ENCODE results near the gene INPP4B. TPM values are rescaled to one million over a fixed set of nuclear protein-coding genes. Genes with fewer than 3 reads are reported as not detected.

The INPP4B gene
- total and polyA plus RNA-seq, 2 experiments from 2014 or later: 4.6 to 5.5 TPM

DNA sequence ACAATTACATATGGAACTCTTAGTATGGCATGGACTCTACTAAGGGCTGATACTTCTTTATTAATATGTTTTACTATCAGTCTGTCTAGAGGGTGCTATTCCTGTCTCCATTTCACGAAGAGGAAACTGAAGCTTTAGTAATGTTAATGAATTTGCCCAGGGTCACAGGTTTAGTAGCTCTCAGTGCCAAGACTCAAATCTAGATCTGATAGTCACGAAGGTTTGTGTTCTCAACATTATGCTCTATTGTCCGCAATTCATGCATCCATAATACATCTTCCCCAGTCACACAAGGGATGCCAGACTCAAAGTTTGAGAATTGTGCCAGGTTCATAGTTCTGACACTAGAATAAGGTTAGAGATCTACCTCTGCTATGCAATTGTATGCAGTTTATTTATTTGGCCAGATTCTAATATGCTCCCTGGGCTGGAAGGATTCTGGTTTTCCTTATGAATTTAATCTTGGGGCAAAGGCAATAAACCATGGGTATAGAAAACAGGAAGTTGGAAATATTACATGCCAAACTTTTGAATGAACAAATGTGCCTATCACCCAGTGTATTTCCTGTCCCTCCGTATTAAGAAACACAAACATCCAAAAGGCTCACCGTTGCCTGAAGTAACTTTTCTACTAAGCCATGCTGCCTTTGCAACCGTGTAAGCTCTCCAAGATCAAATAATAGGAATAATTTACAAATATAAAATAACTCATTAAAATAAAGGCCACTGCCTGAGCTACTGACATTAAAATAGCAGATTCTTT is 478.5 kb downstream of the INPP4B start:
- TF ChIP-seq, protein P1, sequence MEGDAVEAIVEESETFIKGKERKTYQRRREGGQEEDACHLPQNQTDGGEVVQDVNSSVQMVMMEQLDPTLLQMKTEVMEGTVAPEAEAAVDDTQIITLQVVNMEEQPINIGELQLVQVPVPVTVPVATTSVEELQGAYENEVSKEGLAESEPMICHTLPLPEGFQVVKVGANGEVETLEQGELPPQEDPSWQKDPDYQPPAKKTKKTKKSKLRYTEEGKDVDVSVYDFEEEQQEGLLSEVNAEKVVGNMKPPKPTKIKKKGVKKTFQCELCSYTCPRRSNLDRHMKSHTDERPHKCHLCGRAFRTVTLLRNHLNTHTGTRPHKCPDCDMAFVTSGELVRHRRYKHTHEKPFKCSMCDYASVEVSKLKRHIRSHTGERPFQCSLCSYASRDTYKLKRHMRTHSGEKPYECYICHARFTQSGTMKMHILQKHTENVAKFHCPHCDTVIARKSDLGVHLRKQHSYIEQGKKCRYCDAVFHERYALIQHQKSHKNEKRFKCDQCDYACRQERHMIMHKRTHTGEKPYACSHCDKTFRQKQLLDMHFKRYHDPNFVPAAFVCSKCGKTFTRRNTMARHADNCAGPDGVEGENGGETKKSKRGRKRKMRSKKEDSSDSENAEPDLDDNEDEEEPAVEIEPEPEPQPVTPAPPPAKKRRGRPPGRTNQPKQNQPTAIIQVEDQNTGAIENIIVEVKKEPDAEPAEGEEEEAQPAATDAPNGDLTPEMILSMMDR (IDR thresholded peaks at IDR 0.05; ENCODE audit: low read depth, low read length): no peak
- Histone ChIP-seq H3K4me3 (no peak overlapping the region), H3K4me1 (ENCODE audit: low read depth) (no peaks in the 10 kb centered on the region), H3K27me3 (no peaks in the 10 kb centered on the region), H3K9me3 (ENCODE audit: low read depth) (no peaks in the 10 kb centered on the region), H3K27ac (no peak overlapping the region), H3K36me3 (no peaks in the 10 kb centered on the region)
- DNase-seq (ENCODE audit: low read depth in 1 of 2, low spot score in 1 of 2): no peak

DNA sequence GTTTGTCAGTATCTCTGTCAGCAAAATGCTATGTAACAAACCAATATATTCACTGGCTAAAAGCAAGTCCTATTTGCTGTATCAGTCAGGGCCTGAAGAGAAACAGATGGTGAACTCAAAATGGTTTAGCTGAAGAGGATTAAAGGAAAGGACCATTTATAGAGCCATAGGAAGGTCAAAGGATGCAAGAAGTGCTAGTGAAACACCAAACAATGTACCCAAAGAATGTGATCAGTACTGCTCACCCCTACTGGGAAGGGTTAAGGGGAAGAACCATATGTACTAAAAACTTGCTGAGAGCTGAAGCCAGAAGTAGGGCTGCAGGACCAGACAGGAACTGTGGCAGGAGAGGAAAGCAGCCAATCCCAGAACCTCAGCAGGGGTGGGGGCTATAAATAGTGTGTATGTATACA is 479.3 kb downstream of the INPP4B start:
- Histone ChIP-seq H3K4me1 (ENCODE audit: low read depth) (no peaks in the 10 kb centered on the region), H3K27ac (no peak overlapping the region), H3K27me3 (no peaks in the 10 kb centered on the region), H3K36me3 (no peaks in the 10 kb centered on the region), H3K9me3 (ENCODE audit: low read depth) (no peaks in the 10 kb centered on the region), H3K4me3 (no peak overlapping the region)
- DNase-seq (ENCODE audit: low read depth in 1 of 2, low spot score in 1 of 2): no peak
- TF ChIP-seq, protein P1 (IDR thresholded peaks at IDR 0.05; ENCODE audit: low read depth, low read length): no peak

DNA sequence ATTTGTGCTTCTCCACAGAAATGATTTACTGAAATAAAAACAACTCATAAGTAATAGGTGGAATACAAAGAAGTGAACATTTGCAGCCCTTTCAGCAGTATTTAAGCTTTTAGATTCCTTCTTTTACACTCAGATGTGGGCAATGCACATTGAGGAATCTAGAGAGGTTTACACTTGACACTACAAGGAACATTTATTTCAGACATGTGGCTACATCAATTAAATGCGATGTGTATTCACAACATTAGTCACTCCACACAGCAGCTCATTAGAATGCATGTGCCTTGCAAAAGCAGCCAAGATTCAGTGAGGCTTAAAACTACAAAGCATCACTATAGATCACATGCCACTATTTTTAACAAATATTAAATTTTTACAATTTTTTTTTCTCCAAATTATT is 480.7 kb downstream of the INPP4B start:
- no peak for DNase-seq (ENCODE audit: low read depth in 1 of 2, low spot score in 1 of 2)
- Histone ChIP-seq H3K9me3 (ENCODE audit: low read depth) (no peaks in the 10 kb centered on the region), H3K27ac (no peak overlapping the region), H3K4me3 (no peak overlapping the region), H3K36me3 (no peaks in the 10 kb centered on the region), H3K4me1 (ENCODE audit: low read depth) (no peaks in the 10 kb centered on the region), H3K27me3 (no peaks in the 10 kb centered on the region)
- TF ChIP-seq, protein P1 (IDR thresholded peaks at IDR 0.05; ENCODE audit: low read depth, low read length): no peak

GRCh38 chr4:142363686-142364085 is 482.4 kb downstream of the INPP4B start:
- H3K9me3 ChIP-seq (ENCODE audit: low read depth): no peaks in the 10 kb centered on the region
- no peak overlapping the region for H3K4me3 ChIP-seq
- TF ChIP-seq, protein P1 (IDR thresholded peaks at IDR 0.05; ENCODE audit: low read depth, low read length): no peak
- no peak for DNase-seq (ENCODE audit: low read depth in 1 of 2, low spot score in 1 of 2)
- no peaks in the 10 kb centered on the region for H3K27me3 ChIP-seq
- no peak overlapping the region for H3K27ac ChIP-seq
- H3K36me3 ChIP-seq: no peaks in the 10 kb centered on the region
- H3K4me1 ChIP-seq (ENCODE audit: low read depth): no peaks in the 10 kb centered on the region

DNA sequence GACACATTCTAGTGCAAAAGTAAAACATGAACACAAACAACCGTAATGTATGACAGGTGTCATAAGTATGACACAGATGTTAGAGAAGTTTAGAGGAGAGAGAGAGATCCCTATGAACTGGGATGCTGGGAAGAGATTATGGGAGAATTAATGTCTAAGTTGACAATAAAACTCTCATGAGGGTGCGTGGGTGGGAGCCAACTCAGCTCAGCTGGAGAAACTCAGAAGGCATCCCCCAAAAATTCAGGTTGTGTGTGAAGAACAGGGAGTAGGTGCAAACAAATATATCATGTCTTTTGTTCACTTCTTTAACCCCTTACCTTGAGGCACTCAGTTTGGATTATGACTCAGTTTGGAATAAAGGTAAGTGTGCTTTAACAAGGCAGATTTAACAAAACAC is 484.1 kb downstream of the INPP4B start:
- Histone ChIP-seq H3K36me3 (no peaks in the 10 kb centered on the region), H3K9me3 (ENCODE audit: low read depth) (no peaks in the 10 kb centered on the region), H3K4me1 (ENCODE audit: low read depth) (no peaks in the 10 kb centered on the region), H3K4me3 (no peak overlapping the region), H3K27ac (no peak overlapping the region), H3K27me3 (no peaks in the 10 kb centered on the region)
- no peak for DNase-seq (ENCODE audit: low read depth in 1 of 2, low spot score in 1 of 2)
- TF ChIP-seq, protein P1 (IDR thresholded peaks at IDR 0.05; ENCODE audit: low read depth, low read length): no peak
